Myocyte (in vitro differentiated cells): Measurements from ENCODE around the gene SLC35F6. TPM values are rescaled to one million over a fixed set of nuclear protein-coding genes. Genes with fewer than 3 reads are reported as not detected.

Experiments used
- DNase-seq: peaks from one replicate; pipeline ENCODE4 v3.0.0-alpha.2; 2012; ENCODE audit warnings: low read depth
- polyA plus RNA-seq: library from polyadenylated mRNA; unstranded; fragments of >200 nt; gene quantifications from one replicate; pipeline ENCODE4 v1.2.1, GENCODE V29; 2012; ENCODE audit warnings: missing spikeins
- total RNA-seq: library from RNA; depleted of rRNA; stranded (reverse); fragments of >200 nt; gene quantifications from 2 replicates; pipeline ENCODE4 v1.2.3, GENCODE V29; 2014

Gene SLC35F6
- 31.3 and 36.6 TPM in 2 replicates for total RNA-seq
- polyA plus RNA-seq, result 29.8 TPM

DNA sequence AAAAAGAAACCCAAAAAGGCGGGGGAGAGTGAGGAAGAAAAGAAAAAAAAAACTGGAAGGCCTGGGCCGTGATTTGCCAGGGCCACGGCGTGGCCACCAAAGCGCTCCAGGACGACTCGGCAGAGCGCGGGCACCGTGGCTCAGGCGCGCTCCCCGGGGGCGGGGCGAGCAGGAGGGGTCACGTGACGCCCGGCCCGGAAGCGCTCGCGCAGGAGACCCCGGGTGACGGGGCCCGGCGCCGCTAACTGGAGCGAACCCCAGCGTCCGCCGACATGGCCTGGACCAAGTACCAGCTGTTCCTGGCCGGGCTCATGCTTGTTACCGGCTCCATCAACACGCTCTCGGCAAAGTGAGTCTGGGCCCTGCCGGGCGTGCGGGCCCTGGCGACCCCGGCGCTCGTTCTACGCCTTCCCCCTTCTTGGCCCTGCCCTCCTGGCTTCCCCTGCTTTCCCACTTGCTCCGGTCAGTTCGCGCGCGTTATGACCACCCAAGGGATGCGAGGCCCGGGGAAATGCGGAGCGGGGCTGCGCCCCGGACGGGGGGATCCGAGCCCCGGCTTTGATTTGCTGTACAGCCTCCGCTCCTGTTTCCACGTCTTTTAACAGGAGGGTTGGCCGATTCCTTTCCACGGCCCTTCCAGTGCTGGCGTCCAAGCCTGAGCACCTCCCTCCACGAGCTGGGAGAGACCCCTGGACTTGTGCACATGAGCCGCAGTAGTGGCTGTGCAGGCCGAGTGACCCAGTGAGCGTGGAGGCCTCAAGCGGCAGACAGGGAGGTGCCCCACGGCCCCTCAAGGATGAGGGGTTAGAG lies at the start of gene SLC35F6:
SLC35F6 (plus strand) TSS at position 207 of the 810 bp plus-strand sequence; CDS start at position 273, 66 bp downstream.
- peak; percentile 85 for DNase-seq

GRCh38 chr2:26715528-26716270 lies 48.4 kb upstream of the SLC35F6 start:
- peak; percentile 56 for DNase-seq

DNA sequence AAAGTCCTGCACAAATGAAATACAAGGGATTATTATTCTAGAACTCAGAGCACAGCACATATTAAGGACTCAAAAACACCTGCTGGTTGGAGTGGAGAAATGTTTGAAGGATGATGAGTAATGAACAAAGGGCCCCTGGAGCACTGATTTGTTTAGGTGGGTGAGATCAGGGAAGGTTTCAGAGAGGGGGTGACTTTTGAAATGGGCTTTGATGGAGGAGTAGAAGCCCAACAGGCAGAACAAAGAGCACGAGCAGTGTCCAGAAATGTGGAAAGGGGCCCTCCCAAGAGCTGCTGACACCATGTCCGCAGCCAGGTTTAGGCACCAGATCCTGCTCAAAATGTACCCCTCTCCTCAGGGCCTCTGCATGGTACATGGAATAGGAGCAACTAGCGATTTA lies 47.7 kb upstream of the SLC35F6 start:
- no peak for DNase-seq

DNA sequence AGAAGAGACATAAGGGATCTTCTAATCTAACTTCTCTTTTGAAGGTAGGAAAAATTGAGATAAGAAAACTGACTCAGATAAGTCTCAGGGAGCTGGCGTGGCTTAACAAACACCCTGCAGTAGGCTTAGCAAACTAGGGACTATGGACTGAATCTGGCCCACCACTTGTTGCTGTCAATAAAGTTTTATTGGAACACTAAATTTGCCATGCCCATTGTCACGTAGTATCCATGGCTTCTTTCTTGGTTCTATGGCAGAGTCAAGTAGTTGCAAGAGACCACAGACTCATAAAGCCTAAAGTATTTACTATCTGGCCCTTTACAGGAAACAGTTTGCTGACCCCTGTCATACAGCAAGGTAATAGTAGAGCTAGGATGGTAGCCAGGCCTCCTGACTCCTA lies 47.3 kb upstream of the SLC35F6 start:
- no peak for DNase-seq

GRCh38 chr2:26717362-26717761 lies 46.7 kb upstream of the SLC35F6 start:
- DNase-seq, result no peak

GRCh38 chr2:26718949-26719686 lies 45.0 kb upstream of the SLC35F6 start:
- DNase-seq, result no peak

DNA sequence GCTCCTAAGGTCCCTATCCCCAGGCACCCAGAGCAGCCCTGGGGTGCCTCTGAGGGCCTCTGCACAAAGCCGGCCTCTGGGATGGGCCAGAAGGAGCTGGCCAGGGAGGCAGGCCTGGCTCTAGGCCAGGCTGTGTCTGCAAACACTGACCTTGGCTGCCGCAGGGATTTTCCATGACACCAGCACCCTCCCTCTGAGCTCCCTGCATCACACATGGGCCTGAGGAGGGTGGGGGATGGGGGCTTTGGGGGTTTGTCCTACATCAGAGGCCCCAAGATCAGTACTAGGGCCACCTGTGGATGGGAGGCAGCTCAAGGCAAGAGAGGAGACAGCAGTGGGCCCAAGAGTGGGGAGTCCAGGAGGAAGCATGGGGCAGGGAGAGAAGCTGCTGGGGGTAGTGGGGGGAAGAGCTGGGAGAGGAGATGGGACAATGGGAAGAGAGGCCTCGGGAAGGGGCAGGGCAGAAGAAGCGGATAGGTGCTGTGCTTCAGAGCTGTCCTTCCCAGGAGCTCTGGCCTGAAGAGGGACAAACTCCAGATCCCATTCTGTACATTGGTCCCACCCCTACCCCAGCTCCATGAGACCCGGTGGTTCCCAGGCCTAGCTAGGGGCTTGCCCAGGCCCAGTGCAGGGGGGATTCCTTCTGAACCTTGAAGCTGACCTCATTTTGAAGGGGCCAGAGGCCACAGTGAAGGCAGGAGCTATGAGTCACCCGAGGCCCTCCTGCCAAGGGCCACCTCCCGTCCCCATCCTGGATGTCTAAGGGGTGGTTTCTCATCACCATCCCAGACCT lies 43.6 kb upstream of the SLC35F6 start:
- peak; percentile 61 for DNase-seq

- DNase-seq, result no peak
Measured at GRCh38 chr2:26721115-26722032, 42.7 kb upstream of the SLC35F6 start.

GRCh38 chr2:26722328-26722727 lies 41.8 kb upstream of the SLC35F6 start:
- no peak for DNase-seq

GRCh38 chr2:26722911-26723310 lies 41.2 kb upstream of the SLC35F6 start:
- no peak for DNase-seq

- no peak for DNase-seq
Measured at GRCh38 chr2:26723475-26723874, 40.6 kb upstream of the SLC35F6 start.

GRCh38 chr2:26723991-26724750 lies 39.9 kb upstream of the SLC35F6 start:
- peak; percentile 84 for DNase-seq

GRCh38 chr2:26724784-26725520 lies 39.1 kb upstream of the SLC35F6 start:
- no peak for DNase-seq

- DNase-seq, result peak; percentile 94
Measured at GRCh38 chr2:26725521-26725820, 38.6 kb upstream of the SLC35F6 start.

DNA sequence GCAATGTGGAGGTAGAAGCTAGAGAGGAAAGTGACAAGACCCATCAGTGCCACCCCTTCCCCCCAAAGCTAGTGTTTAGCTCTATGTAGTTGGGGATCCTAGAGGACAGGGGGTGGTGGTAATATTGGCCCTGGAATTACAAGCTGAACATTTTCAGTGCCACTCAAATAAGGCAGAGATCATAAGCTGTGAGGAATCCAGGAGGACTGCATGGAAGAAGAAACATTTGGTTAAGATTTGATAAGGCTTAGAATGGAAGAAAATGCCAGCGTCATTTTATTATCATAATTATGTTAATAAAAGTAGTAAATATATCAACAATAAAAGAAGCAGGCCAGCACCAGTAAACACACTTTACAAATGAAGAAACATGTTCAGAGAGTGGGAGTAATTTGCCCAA lies 37.9 kb upstream of the SLC35F6 start:
- no peak for DNase-seq

DNA sequence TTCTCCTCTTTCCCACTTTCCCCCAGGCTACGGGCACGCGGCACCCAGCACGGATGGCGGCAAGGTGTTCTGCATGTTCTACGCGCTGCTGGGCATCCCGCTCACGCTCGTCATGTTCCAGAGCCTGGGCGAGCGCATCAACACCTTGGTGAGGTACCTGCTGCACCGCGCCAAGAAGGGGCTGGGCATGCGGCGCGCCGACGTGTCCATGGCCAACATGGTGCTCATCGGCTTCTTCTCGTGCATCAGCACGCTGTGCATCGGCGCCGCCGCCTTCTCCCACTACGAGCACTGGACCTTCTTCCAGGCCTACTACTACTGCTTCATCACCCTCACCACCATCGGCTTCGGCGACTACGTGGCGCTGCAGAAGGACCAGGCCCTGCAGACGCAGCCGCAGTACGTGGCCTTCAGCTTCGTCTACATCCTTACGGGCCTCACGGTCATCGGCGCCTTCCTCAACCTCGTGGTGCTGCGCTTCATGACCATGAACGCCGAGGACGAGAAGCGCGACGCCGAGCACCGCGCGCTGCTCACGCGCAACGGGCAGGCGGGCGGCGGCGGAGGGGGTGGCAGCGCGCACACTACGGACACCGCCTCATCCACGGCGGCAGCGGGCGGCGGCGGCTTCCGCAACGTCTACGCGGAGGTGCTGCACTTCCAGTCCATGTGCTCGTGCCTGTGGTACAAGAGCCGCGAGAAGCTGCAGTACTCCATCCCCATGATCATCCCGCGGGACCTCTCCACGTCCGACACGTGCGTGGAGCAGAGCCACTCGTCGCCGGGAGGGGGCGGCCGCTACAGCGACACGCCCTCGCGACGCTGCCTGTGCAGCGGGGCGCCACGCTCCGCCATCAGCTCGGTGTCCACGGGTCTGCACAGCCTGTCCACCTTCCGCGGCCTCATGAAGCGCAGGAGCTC lies 36.2 kb upstream of the SLC35F6 start:
- no peak for DNase-seq

DNA sequence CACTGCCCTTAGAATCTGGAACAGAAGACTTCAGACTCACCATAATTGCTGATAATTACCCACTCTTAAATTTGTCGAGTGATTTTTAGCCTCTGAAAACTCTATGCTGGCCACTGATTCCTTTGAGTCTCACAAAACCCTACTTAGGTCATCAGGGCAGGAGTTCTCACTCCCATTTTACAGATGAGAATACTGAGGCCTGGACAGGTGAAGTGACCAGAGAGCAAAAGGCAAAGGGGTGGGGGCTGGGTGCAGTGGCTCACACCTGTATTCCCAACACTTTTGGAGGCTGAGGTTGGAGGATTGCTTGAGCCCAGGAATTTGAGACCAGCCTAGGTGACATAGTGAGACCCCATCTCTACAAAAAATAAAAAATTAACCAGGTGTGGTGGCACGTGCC lies 34.8 kb upstream of the SLC35F6 start:
- DNase-seq, result no peak
